Measurements from ENCODE around the gene GABPB2. TPM values are rescaled to one million over a fixed set of nuclear protein-coding genes. Genes with fewer than 3 reads are reported as not detected.
A peak's percentile ranks its signal among the peaks of the same experiment; 100 is the strongest.

Gene GABPB2
- total and polyA plus RNA-seq, 2 of the 13 experiments (the other 11 are each of a cell fraction or from before 2014, with no cell fraction given): 0.09 TPM; not detected in 1

- TF ChIP-seq HNRNPL (IDR thresholded peaks at IDR 0.05; ENCODE audit: low read depth, low read length): no peak
- TF ChIP-seq KDM3A (CRISPR knock-in tag; IDR thresholded peaks at IDR 0.05; ENCODE audit: low read depth): peak; percentile 57; the same call in 1 of the 2 replicates
- TF ChIP-seq, protein P1, sequence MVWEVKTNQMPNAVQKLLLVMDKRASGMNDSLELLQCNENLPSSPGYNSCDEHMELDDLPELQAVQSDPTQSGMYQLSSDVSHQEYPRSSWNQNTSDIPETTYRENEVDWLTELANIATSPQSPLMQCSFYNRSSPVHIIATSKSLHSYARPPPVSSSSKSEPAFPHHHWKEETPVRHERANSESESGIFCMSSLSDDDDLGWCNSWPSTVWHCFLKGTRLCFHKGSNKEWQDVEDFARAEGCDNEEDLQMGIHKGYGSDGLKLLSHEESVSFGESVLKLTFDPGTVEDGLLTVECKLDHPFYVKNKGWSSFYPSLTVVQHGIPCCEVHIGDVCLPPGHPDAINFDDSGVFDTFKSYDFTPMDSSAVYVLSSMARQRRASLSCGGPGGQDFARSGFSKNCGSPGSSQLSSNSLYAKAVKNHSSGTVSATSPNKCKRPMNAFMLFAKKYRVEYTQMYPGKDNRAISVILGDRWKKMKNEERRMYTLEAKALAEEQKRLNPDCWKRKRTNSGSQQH (CRISPR knock-in tag; IDR thresholded peaks at IDR 0.05; ENCODE audit: low read depth): peak; percentile 12; the same call in 1 of the 2 replicates
- TF ChIP-seq SKIL (CRISPR knock-in tag; IDR thresholded peaks at IDR 0.05; ENCODE audit: borderline replicate concordance): no peak
- TF ChIP-seq, protein P2, sequence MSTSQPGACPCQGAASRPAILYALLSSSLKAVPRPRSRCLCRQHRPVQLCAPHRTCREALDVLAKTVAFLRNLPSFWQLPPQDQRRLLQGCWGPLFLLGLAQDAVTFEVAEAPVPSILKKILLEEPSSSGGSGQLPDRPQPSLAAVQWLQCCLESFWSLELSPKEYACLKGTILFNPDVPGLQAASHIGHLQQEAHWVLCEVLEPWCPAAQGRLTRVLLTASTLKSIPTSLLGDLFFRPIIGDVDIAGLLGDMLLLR (CRISPR knock-in tag; IDR thresholded peaks at IDR 0.05): no peak
- 0 out of 2 replicates have a peak, but pooled peaks have one; percentile 3 for TF ChIP-seq STAG1 (CRISPR knock-in tag; IDR thresholded peaks at IDR 0.05)
- no peak for TF ChIP-seq TCF7L2 (IDR thresholded peaks at IDR 0.05; ENCODE audit: low read depth, low read length)
- TF ChIP-seq, protein P3, sequence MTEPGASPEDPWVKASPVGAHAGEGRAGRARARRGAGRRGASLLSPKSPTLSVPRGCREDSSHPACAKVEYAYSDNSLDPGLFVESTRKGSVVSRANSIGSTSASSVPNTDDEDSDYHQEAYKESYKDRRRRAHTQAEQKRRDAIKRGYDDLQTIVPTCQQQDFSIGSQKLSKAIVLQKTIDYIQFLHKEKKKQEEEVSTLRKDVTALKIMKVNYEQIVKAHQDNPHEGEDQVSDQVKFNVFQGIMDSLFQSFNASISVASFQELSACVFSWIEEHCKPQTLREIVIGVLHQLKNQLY (CRISPR knock-in tag; IDR thresholded peaks at IDR 0.05): no peak
- TF ChIP-seq ZNF451 (CRISPR knock-in tag; IDR thresholded peaks at IDR 0.05): no peak
- peak; percentile 94 for TF ChIP-seq ZNF639 (CRISPR knock-in tag; conservative IDR thresholded peaks at IDR 0.05)
- no peak for TF ChIP-seq ZNF326 (CRISPR knock-in tag; IDR thresholded peaks at IDR 0.05; ENCODE audit: borderline replicate concordance)
- peak; percentile 35 for TF ChIP-seq HNRNPLL (IDR thresholded peaks at IDR 0.05; ENCODE audit: low read depth, low read length, poor library complexity, severe bottlenecking)
- TF ChIP-seq ZNF672 (CRISPR knock-in tag; IDR thresholded peaks at IDR 0.05): no peak
- no peak for TF ChIP-seq ZNF790 (CRISPR knock-in tag; IDR thresholded peaks at IDR 0.05; ENCODE audit: borderline replicate concordance)
- no peak for TF ChIP-seq TOPORS (CRISPR knock-in tag; IDR thresholded peaks at IDR 0.05)
- TF ChIP-seq NFIB (CRISPR knock-in tag; IDR thresholded peaks at IDR 0.05; ENCODE audit: borderline replicate concordance): no peak
- TF ChIP-seq ZNF577 (CRISPR knock-in tag; IDR thresholded peaks at IDR 0.05; ENCODE audit: borderline replicate concordance, low read depth): no peak
- no peak for TF ChIP-seq NFE2 (CRISPR knock-in tag; IDR thresholded peaks at IDR 0.05)
- no peak for TF ChIP-seq ZNF337 (CRISPR knock-in tag; IDR thresholded peaks at IDR 0.05; ENCODE audit: borderline replicate concordance, low read depth)
- TF ChIP-seq SRSF9 (IDR thresholded peaks at IDR 0.05; ENCODE audit: borderline replicate concordance, insufficient read depth, low read depth, low read length, poor library complexity, severe bottlenecking): no peak
- TF ChIP-seq CHD2 (IDR thresholded peaks at IDR 0.05; ENCODE audit: low read depth, low read length): peak; percentile 70; the same call in 1 of the 2 replicates
- TF ChIP-seq ZNF792 (CRISPR knock-in tag; IDR thresholded peaks at IDR 0.05): peak; percentile 72
- TF ChIP-seq ZNF883 (CRISPR knock-in tag; IDR thresholded peaks at IDR 0.05; ENCODE audit: not compliant biosample characterization): no peak
- TF ChIP-seq ZNF121 (CRISPR knock-in tag; IDR thresholded peaks at IDR 0.05): peak; percentile 23; the same call in 1 of the 2 replicates
- TF ChIP-seq NFRKB (IDR thresholded peaks at IDR 0.05): no peak
Measured at GRCh38 chr1:151165738-151166504, 95.4 kb downstream of the GABPB2 start, which contains the start of the genes LYSMD1 and SCNM1 (continued).
